Skeletal muscle tissue (tissue), 4 donors: ENCODE results near the gene PLCB4. TPM values are rescaled to one million over a fixed set of nuclear protein-coding genes. Genes with fewer than 3 reads are reported as not detected.
A peak's percentile ranks its signal among the peaks of the same experiment; 100 is the strongest.

Experiments
- H3K27ac ChIP-seq: one replicate; pipeline ENCODE4 v1.7.0; 2013; ENCODE audit warnings: mild to moderate bottlenecking, low read depth, low read length, inconsistent platforms
- H3K27me3 ChIP-seq, 3 donors: one replicate each; pipeline ENCODE4 v1.7.0; 2013; ENCODE audit warnings: low read length in 3 of 3; ENCODE audit not compliant: control insufficient read depth in 3 of 3, insufficient read depth in 3 of 3
- H3K36me3 ChIP-seq, 3 donors: one replicate each; pipeline ENCODE4 v1.7.0; 2013; ENCODE audit warnings: low read length in 3 of 3; ENCODE audit not compliant: control insufficient read depth in 3 of 3, insufficient read depth in 3 of 3
- H3K4me1 ChIP-seq, 3 donors: one replicate each; pipeline ENCODE4 v1.7.0; 2013; ENCODE audit warnings: low read length in 3 of 3, mild to moderate bottlenecking in 3 of 3; ENCODE audit not compliant: control insufficient read depth in 3 of 3, insufficient read depth in 3 of 3
- H3K4me3 ChIP-seq, 3 donors: one replicate each; pipeline ENCODE4 v1.7.0; 2013; ENCODE audit warnings: low read length in 3 of 3
- H3K9ac ChIP-seq, 3 donors: one replicate each; pipeline ENCODE4 v1.7.0; 2013; ENCODE audit warnings: low read length in 3 of 3, mild to moderate bottlenecking in 3 of 3, moderate library complexity in 2 of 3, low read depth in 1 of 3
- H3K9me3 ChIP-seq, 3 donors: one replicate each; pipeline ENCODE4 v1.7.0; 2013; ENCODE audit warnings: low read length in 3 of 3; ENCODE audit not compliant: control insufficient read depth in 3 of 3
- total RNA-seq: library from RNA; depleted of rRNA; stranded (reverse); fragments of >200 nt; gene quantifications from one replicate; pipeline ENCODE4 v1.2.3, GENCODE V29; 2014
- donor health status: Osteomylitis.

Gene PLCB4
- total RNA-seq, 1 donor from 2014 or later: 6.3 TPM

GRCh38 chr20:9498322-9498721 lies 429.4 kb downstream of the PLCB4 start:
- H3K9ac ChIP-seq: no peak overlapping the region
- H3K27ac ChIP-seq: no peak overlapping the region
- no peak overlapping the region for H3K4me3 ChIP-seq
- no peaks in the 10 kb centered on the region for H3K9me3 ChIP-seq
- H3K27me3 ChIP-seq: no peaks in the 10 kb centered on the region
- no peaks in the 10 kb centered on the region for H3K4me1 ChIP-seq
- no peaks in the 10 kb centered on the region for H3K36me3 ChIP-seq

GRCh38 chr20:9499126-9499899 lies 430.4 kb downstream of the PLCB4 start:
- H3K9ac ChIP-seq: no peak overlapping the region
- H3K4me3 ChIP-seq: no peak overlapping the region
- H3K4me1 ChIP-seq: no peaks in the 10 kb centered on the region
- no peaks in the 10 kb centered on the region for H3K27me3 ChIP-seq
- no peak overlapping the region for H3K27ac ChIP-seq
- H3K36me3 ChIP-seq: no peaks in the 10 kb centered on the region
- no peaks in the 10 kb centered on the region for H3K9me3 ChIP-seq

GRCh38 chr20:9500121-9500520 lies 431.2 kb downstream of the PLCB4 start:
- Histone ChIP-seq H3K27ac (no peak overlapping the region), H3K27me3 (peaks cover 0 to under 1% (median 0%) of the 10 kb centered on the region in 3 donors), H3K4me1 (no peaks in the 10 kb centered on the region), H3K36me3 (no peaks in the 10 kb centered on the region), H3K9ac (no peak overlapping the region), H3K9me3 (no peaks in the 10 kb centered on the region), H3K4me3 (no peak overlapping the region)

DNA sequence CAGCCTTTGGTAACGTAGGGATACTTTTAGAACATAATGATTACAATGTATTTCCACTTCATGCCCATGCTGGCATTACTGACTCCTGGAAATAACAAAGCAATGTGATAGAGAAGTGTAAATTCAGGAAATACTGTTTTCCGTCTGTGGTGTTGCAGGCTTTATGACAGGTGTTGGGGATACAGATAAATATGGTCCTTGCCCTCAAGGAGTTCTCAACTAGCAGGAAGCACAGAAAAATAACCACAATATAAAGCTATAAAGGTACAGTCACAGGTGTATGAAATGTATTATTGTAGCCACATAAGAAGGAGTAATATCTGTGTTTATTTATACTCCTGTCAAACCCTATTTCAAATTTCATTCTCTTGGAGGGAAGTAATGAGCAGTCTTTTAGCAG lies 432.6 kb downstream of the PLCB4 start:
- no peak overlapping the region for H3K4me3 ChIP-seq
- peaks cover 3 to 4% (median 3%) of the 10 kb centered on the region in 3 donors for H3K4me1 ChIP-seq
- no peaks in the 10 kb centered on the region for H3K9me3 ChIP-seq
- no peak overlapping the region for H3K27ac ChIP-seq
- peaks cover 10 to 14% (median 12%) of the 10 kb centered on the region in 3 donors for H3K27me3 ChIP-seq
- no peaks in the 10 kb centered on the region for H3K36me3 ChIP-seq
- no peak overlapping the region for H3K9ac ChIP-seq

GRCh38 chr20:9503526-9504245 lies 434.8 kb downstream of the PLCB4 start:
- Histone ChIP-seq H3K27ac (no peak overlapping the region), H3K27me3 (peaks cover 31 to 33% (median 33%) of the 10 kb centered on the region in 3 donors), H3K4me1 (peaks cover 3 to 4% (median 3%) of the 10 kb centered on the region in 3 donors), H3K4me3 (no peak overlapping the region), H3K9me3 (no peaks in the 10 kb centered on the region), H3K36me3 (no peaks in the 10 kb centered on the region), H3K9ac (no peak overlapping the region)

DNA sequence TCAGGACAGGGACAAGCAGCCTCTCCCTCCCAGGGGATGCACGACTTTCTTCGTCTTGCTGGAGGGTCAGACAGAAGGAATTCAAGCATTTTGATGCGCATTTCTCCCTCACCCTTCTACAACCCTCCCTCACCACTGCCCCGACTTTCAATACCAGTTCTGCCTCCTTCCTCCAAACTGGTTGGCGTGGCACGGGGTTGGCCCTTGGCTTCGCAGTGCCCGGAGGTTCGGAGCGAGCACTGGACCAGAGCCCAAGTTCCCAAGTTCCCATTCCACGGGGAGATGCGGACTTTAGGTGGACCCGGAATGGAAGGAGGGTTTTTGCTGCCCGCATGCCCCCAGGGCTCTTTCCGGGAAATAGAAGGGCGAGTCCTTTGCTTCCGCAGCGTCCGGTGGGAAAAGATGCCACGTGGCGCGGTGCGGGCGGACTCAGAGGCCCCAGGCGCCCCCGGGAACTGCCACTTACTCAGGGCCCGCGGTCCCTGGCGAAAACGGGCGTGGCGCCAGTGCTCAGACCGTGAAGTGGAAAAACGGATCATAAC lies 437.5 kb downstream of the PLCB4 start:
- H3K9me3 ChIP-seq: no peaks in the 10 kb centered on the region
- H3K4me3 ChIP-seq: peak overlapping the region in 1 of 3 donors; percentile 6
- no peak overlapping the region for H3K27ac ChIP-seq
- H3K4me1 ChIP-seq: peaks cover 3 to 4% (median 3%) of the 10 kb centered on the region in 3 donors
- H3K36me3 ChIP-seq: no peaks in the 10 kb centered on the region
- H3K9ac ChIP-seq: peak overlapping the region in 1 of 3 donors; percentile 34
- H3K27me3 ChIP-seq: peaks cover 41 to 46% (median 44%) of the 10 kb centered on the region in 3 donors

GRCh38 chr20:9506964-9507369 lies 438.1 kb downstream of the PLCB4 start:
- H3K9me3 ChIP-seq: no peaks in the 10 kb centered on the region
- H3K4me3 ChIP-seq: no peak overlapping the region
- no peak overlapping the region for H3K9ac ChIP-seq
- peaks cover 3 to 4% (median 3%) of the 10 kb centered on the region in 3 donors for H3K4me1 ChIP-seq
- H3K27ac ChIP-seq: no peak overlapping the region
- peaks cover 41 to 52% (median 48%) of the 10 kb centered on the region in 3 donors for H3K27me3 ChIP-seq
- no peaks in the 10 kb centered on the region for H3K36me3 ChIP-seq

DNA sequence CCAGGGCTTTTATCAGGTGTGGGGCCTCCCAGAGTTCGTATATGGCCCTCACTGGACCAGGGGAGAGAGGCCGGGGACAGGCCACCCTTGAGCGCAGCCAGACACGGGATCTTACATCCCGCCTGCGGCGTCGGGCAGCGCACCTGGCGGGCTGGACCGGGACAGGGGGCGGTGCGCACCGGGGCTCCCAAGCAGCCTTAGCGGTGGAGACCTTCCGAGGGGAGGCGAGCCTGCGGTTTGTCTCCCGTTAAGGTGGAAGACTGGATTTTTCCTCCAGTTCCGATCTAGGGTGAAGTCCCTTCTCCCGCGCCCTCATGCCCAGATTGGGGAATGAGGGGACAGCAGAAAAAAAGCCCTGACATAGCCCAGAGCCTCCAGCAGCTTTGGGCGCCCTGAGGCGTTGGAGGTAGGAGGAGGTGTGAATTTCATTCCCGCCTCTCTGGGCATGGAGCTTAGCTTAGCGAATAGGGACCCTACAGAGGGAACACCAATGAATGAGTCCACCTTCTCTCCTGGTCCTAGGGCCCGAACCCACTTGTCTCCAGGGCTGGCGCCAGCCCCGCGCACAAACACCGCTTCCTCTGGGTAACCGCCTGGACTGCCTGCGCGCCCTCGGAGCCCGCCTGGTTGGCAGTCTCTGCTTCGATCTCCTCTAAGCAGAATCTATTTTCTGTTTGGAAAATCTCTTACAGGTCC lies 438.8 kb downstream of the PLCB4 start:
- H3K4me3 ChIP-seq: no peak overlapping the region
- no peak overlapping the region for H3K9ac ChIP-seq
- H3K4me1 ChIP-seq: peaks cover 3 to 4% (median 3%) of the 10 kb centered on the region in 3 donors
- no peak overlapping the region for H3K27ac ChIP-seq
- H3K27me3 ChIP-seq: peaks cover 41 to 53% (median 48%) of the 10 kb centered on the region in 3 donors
- H3K36me3 ChIP-seq: no peaks in the 10 kb centered on the region
- H3K9me3 ChIP-seq: no peaks in the 10 kb centered on the region

- no peak overlapping the region for H3K4me3 ChIP-seq
- no peaks in the 10 kb centered on the region for H3K9me3 ChIP-seq
- H3K4me1 ChIP-seq: peaks cover 3 to 4% (median 3%) of the 10 kb centered on the region in 3 donors
- no peak overlapping the region for H3K27ac ChIP-seq
- no peak overlapping the region for H3K9ac ChIP-seq
- no peaks in the 10 kb centered on the region for H3K36me3 ChIP-seq
- peaks cover 41 to 53% (median 48%) of the 10 kb centered on the region in 3 donors for H3K27me3 ChIP-seq
These were observed 439.4 kb downstream of the PLCB4 start for GRCh38 chr20:9508240-9508661.
